D721Med (cell line): Measurements from ENCODE around the gene FYCO1.

Source experiments
- DNase-seq: peaks from one replicate; pipeline ENCODE4 v3.0.0; 2011; ENCODE audit warnings: low spot score; ENCODE audit not compliant: insufficient read length
- FAIRE-seq: peaks from 2 replicates; lab custom pipeline; 2011; peaks lifted over from hg19 to GRCh38; lab: Jason Lieb, UNC
- TF ChIP-seq, protein P1 (sequence below): IDR thresholded peaks from 2 replicates; pipeline ENCODE4 v1.5.1; 2012; ENCODE audit warnings: mild to moderate bottlenecking, control low read depth; ENCODE audit not compliant: insufficient read depth; ENCODE audit errors: missing control alignments

The FYCO1 gene

DNA sequence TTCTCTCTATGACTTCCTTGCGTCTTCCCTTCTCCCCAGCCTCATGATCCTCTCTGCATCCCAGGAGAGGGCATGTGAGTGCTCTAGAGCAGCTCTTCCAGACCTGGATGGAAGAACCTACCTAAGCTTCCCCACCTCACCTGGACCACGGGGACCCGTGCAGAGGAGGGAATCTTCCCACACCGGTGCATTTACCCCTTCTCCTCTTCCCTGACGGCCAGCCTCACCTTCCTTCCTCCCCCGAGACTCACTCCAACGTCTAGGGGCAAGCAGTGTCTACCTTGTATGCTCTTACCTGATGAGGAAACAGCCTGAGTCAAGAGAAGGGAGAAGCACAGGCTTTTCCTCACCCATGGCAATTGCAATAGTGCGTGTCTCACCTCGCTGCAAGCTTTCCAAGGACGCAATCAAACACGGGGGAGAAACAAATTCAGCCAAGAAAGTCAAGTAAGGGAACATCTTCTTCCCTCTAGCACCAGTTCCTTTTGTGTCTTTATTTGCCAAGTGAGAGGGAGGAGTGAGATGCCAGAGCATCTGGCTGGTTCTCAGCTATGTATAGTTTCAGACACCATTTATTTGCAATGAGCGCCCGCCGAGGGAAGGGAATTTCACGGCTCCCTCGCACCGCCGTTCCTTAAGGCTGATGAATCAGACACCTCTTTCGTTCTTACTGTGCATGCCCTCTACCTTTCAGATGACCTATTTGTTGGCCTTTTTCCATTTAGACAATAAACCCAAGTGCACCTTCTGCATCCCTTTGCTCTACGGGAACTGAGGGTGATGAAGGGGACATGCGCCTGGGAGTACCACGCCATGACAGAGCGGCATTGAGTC lies 111.0 kb downstream of the FYCO1 start:
- TF ChIP-seq, protein P1, sequence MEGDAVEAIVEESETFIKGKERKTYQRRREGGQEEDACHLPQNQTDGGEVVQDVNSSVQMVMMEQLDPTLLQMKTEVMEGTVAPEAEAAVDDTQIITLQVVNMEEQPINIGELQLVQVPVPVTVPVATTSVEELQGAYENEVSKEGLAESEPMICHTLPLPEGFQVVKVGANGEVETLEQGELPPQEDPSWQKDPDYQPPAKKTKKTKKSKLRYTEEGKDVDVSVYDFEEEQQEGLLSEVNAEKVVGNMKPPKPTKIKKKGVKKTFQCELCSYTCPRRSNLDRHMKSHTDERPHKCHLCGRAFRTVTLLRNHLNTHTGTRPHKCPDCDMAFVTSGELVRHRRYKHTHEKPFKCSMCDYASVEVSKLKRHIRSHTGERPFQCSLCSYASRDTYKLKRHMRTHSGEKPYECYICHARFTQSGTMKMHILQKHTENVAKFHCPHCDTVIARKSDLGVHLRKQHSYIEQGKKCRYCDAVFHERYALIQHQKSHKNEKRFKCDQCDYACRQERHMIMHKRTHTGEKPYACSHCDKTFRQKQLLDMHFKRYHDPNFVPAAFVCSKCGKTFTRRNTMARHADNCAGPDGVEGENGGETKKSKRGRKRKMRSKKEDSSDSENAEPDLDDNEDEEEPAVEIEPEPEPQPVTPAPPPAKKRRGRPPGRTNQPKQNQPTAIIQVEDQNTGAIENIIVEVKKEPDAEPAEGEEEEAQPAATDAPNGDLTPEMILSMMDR: no peak
- DNase-seq (no peak), FAIRE-seq (no peak)

DNA sequence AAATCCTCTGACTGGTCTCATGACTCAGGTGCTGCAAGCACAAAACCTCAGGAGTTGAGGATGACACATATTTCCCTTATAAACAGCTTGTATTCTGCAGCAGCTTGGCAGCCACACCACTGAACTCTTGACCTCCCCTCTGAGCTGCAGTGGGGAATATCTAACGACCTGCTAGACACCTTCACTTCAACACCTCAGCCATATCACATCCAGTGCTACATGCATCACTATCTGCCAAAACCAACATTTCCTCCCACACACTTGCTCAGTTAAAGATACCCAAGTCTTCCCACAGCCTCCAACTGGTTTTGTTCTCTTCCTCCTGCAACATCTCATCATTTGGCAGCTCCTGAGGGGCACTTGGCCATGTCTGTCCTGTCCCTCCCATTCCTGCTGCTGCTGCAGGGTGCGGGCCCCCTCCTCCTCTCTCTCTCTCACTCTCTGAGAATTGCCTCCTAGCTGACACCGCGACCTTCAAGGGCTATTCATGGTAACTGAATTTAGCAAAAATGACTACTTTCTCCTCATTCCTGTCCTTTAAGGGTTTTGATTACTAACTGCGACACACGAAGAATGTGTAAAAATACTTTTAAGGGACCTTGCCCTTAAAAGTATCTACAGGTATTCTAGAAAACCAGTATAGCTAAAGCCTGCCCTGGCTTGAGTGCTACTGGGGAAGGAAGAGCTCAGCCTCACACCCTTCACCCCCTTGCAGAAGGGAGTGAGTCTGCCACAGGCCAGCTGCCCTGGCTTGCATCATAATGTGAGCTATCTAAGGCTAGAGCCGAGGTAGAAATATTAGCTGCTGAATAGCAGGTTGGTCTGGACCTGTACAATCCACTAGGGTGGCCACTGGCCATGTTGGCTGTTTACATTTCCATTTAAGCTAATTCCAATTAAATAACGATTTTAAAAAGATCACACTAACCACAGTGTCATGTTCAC lies 114.3 kb downstream of the FYCO1 start:
- FAIRE-seq: no peak
- TF ChIP-seq, protein P1: no peak
- DNase-seq: no peak

DNA sequence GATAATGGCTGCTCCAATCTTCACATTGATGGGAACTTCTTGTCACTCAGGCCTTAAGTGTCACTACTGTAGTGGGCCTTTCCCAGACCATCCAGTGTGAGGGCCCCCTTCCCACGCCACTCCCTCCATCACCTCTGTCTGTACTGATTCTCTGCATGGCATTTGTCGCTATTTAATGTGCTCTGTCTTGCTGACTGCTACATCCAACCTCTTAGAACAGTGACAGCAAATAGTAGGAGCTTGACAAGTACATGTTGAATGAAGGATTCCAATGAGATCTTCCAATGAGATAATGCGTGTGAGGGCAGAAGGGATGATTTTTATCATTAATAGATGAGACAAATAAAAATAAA lies 114.9 kb downstream of the FYCO1 start:
- FAIRE-seq (no peak), DNase-seq (no peak)
- TF ChIP-seq, protein P1: no peak

DNA sequence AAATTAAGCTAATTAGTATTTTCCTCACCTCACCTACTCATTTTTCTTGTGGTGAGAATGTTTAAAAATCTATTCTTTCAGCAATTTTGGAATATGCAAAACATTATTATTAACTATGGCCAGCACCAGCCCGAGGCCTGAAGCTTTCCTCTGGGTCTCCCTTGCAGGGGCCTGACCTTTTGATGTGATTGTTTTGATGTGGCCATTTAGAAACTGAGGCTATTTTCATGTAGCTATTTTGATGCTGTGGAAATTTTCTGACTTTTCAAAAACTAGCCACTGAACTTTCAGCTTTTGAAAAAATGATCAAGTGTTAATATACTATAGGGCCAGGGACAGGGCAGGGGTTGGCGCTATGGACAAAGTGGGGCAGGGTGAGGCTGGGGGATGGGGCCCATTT lies 117.5 kb downstream of the FYCO1 start:
- DNase-seq: no peak
- TF ChIP-seq, protein P1: no peak
- FAIRE-seq: no peak

DNA sequence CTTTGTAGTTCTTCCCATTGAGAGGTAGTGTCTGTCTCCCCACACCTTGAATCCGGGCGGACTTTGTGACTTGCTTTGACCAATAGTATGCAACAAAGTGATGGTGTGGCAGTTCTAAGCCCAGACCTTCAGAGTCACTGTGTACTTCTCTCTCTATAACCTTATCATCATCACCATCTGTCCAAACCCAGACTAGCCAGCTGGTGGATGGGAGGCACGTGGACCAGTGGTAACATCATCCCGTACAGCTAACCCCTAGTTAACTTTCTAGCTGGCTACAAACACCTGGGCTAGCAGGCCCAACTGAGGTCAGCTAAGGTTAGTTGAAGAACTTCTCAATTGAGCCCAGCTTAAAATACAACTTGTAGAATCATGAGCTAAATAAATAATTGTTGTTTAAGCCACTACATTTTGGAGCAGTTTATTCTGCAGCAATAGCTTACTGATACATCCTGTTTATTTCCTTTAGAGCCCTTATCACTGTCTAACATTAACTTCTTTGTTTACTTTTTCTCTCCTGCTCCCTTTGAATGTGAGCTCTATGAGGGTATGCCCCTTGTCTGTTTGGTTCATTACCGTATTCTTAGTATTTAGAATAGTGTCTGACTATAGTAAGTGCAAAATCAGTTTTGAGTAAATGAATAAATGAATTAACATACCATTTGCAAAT lies 120.8 kb downstream of the FYCO1 start:
- TF ChIP-seq, protein P1: no peak
- FAIRE-seq (no peak), DNase-seq (no peak)

DNA sequence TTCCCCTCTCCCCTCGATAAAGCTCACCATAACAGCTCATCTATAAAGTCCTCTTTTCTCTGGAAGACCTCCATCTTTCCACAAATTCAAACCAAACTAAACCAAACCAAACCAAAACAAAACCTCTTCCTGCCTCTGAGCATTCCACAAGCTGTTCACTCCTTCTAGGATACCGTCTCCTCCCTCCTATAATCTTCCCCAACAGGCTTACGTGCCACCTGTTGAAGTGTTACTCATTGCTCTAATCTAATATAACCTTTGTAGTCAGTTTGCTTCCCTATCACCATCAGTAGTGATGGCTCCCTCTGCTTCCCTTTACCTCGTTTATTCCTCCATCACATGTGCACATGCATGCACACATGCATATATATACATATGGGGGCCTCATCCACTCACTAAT lies 122.0 kb downstream of the FYCO1 start:
- DNase-seq: no peak
- no peak for FAIRE-seq
- TF ChIP-seq, protein P1: no peak
